ENCODE results near the gene SZRD1.

SZRD1 gene

DNA sequence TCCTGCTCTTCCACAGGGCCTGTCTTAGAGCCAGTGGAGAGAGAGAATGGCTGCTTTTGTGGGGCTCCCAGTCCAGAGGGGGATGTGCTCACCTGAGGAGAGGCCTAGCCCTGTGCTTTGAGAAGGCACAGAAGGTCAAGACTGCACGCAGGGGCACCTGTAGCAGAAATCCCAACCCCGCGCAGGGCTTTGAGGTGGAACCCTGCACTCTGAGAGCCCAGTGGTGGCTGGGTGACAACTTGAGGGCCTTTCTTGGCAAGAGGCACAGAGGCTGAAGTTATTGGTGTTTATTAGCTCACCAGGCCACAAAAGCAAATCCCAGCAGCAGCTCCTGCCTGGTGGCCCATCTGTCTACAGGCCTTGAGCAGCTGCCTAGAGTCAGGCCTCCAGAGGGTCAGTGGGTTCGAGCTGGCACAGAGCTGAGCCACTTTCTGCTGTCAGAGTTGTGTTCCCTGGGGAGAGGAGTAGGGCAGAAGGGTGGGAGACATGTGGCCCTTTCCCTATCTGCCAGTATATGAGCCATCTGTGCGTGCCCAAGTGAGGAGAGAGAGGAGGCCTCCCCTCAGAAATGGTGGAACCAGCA lies 31.4 kb downstream of the SZRD1 start:
- DNase-seq, result no peak

DNA sequence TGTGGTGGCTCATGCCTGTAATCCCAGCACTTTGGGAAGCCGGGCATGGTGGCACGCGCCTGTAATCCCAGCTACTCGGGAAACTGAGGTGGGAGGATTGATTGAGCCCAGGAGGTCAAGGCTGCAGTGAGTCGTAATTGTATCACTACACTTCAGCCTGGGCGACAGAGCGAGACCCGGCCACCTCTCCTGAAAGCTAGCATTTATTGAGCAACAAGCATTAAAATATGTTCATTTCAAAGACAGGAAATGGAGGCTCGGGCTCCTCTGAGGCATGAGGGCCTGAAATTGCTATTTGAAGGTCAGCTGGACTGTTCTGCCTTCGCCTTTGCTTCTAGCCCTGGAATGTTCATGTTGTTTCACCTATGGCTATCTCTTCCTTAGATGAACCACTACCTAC lies 35.7 kb downstream of the SZRD1 start:
- DNase-seq, result no peak

DNA sequence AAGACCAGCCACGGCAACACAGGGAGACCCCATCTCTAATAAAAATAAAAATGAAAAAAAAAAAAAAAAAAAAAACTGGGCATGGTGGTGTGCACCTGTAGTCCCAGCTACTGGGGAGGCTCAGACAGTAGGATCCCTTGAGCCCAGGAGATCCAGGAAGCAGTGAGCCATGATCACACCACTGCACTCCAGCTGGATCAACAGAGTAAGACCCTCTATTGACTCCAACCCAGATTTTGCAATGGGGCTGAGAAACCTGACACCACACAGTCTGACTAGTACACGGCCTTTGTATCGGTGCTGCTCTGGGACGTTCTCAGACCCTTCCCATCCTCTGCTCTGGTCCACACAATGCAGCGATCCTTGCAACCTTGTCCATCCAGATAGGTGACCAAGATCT lies 38.4 kb downstream of the SZRD1 start:
- DNase-seq, result no peak

DNA sequence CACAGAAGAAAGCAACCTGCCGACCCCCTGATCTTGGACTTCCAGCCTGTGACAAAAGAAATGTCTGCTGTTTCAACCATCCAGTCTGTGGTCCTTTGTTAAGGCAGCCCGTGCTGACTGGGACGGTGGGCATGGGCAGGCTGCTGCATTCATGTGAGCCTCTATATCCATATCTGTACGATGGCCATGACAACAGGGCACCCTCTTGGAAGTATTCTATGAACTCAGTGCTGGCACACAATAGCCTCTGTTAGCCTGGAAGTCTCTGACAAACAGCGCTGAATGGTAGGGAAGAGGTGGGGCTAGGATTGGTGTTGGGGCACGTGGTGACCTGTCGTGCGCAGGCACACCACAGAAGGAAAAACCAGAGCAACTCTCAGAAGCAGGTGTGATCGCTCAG lies 39.8 kb downstream of the SZRD1 start:
- DNase-seq, result no peak

DNA sequence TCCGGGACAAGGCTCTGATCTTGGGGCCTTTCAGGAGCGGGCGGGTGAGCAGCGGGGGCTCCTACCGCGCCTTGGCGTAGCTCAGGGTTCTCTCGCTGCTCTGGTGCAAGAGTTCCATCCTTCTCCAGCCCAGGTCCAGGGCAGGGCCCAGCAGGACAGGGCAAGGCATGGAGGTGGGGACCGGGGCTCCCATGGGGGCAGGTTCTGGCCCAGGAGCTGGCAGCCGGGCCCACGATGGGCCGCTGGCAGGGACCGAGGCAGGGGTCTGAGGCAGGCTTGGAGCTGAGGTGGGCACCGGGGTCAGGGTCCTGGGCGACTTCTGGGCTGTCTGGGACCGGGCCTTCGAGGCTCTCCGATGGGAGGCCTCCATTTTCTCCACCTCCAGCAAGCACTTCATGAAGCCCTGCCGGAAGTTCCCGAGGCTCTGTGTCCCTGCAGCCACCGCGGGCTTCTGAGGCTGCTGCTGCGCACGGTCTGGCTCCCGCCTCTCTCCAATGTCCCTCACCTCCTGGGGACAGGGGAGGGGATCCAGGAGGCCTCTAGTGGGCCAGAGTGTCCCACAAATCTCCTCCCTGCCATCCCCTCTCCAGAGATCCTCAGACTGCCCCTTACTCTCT lies 42.6 kb downstream of the SZRD1 start:
- no peak for DNase-seq

DNA sequence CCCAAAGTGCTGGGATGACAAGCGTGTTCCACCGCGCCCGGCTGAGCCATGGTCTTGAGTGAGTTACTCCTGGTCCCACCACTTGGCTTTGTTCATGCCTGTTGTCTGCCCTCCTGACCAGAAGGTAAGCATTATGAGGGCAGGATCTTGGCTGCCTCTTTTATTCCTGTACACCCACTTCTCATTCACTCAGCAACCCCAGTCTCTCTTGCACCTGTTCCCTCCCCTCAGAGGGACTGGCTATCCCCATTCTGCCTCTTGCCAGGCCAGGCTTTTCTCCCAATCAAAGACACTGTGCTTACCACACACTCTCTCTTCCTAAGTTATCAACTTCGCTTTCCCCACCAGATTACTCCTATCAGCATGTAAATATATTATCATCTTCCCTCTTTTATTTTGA lies 43.8 kb downstream of the SZRD1 start:
- no peak for DNase-seq

DNA sequence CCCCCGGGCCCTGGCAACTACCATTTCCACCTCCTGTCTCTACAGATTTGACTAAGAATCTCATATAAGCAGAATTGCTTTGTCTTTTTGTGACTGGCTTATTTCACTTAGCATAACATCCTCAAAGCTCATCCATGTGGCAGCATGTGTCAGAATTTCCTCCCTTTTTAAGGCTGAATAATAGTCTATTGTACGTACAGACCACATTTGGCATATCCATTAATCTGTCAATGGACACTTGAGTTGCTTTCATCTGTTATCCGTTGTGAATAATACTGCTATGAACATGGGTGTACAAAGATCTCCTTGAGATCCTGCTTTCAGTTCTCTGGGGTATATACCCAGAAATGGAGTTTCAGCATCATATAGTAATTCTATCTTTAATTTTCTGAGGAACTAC lies 46.1 kb downstream of the SZRD1 start:
- DNase-seq, result no peak

DNA sequence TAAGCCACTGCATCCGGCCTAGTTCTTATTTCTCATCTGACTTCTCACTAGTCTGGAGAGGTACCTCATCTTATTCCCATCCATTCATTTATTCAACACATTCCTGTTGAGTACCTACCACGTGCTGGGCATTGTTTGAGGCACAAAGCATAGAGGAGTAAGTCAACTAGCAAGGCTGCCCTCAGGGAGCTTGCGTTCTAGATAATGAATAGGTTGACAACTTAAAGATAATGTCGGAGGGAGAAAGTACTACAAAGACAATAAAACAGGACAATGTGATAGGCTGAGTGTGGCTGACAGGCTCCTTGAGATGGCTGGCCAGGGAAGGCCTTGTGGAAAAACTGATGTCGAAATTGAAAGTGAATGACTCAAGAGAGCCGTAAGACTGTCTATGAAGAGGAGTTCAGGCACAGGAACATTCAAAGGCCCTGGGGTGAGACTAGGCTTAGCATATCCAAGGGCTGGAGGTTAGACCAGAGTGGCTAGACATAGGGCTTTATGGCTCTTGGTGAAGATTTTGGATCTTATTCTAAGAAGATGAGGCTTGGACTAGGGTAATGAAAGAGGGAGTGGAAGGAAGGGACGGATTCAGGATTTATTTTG lies 51.9 kb downstream of the SZRD1 start:
- DNase-seq, result no peak

DNA sequence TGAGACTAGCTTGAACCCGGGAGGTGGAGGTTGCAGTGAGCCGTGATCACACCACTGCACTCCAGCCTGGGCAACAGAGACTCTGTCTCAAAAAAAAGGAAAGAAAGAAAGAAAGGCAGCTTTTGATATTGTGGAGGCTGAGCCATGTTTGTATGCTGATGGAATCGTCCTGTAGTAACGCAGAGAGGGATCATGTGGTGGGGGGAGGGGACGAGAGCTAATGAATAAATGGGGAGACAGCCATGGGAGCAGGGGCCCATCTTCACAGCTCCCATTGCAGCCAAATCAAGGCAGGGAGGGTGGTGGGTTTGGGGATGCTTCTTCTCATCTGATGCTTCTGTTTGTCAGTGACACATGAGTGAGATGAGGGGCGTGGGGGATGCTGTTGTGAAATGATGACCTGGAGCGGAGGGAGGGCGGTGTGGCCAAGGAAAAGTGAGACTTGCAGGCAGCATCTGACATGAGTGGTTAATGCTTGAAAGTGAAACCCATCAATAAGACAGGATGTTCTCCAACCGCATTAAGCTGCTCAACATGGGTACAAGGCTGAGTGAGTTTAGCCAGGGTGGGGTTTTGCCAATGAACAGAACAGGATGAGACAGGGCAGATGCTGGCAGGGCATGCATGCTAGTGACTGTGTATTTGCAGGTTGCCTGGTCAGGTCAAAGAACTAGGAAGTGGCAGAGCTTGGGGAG lies 53.5 kb downstream of the SZRD1 start:
- peak; percentile 52 to 72 for DNase-seq

DNA sequence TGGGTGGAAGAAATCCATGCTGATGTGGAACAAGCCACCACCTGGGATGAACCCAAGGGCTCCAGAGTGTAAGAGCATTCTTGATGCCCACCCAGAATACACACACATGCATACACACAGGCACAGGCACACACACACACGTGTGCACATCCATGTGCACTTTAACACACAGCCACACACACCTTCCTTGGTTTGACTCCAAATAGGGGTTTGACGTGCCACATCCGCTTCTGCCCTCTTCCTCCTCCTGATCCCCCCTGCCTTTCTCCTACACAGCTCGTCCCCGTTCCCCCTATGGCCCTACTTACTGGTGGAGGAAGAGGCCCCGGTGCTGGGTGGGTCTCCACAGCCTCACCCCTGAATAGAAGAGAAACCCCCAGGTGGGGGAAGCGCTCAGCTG lies 54.2 kb downstream of the SZRD1 start:
- DNase-seq, result peak in 1 of 2 donors; percentile 19

DNA sequence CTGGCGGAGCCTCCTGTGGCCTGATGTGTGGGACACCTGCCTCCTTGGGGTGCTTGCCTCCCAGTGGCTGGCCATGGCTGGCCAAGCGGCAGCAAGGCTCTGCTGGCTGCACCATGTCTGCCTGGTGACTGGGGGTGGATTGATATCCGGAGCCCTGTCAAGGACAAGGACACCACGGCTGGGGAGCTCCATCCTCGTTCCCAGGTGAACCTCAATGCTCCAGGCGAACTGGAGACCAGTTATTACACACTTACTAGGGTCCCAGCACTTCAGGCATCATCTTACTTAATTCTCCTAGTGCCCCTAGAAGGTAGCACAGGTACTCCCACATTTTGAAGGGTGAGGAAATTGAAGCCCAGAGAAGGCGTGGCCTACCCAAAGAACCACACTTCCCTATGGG lies 55.0 kb downstream of the SZRD1 start:
- DNase-seq, result no peak

DNA sequence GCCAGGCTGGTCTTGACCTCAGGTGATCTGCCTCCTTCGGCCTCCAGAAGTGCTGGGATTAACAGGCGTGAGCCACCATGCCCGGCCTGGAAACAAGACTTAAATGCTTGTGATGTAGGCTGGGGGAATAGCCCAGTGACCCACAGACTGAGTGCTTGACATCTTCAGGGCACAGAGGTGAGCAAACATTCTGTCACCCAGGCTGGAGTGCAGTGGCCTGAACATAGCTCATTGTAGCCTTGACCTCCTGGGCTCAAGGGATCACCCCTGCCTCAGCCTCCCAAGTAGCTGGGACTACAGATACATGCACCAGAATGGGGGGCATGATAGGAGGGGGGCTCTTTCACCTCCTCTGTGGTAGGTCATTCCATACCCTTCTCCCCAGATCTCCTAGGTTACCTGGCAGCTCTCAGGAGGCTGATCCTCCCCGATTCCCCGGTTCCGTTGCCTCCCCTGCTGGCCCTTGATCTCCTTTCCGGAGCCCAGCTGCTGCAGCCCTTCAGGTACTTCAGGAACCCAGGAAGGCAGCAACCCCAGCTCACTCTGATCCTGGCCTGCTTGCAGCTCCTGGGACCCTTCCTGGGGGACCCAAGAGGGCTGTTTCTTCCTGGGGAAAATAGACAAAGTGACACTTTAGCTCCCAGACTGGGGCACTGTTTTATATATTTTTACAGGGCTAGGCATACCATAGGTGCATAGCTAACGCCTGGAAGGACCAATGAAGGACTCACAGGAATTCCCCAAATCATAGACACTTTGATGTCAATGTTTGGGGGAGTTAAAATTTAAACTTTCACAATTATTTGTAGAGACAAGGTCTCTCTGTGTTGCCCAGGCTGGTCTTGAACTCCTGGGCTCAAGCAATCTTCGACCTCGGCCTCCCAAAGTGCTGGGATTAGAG lies 58.3 kb downstream of the SZRD1 start:
- no peak for DNase-seq

DNA sequence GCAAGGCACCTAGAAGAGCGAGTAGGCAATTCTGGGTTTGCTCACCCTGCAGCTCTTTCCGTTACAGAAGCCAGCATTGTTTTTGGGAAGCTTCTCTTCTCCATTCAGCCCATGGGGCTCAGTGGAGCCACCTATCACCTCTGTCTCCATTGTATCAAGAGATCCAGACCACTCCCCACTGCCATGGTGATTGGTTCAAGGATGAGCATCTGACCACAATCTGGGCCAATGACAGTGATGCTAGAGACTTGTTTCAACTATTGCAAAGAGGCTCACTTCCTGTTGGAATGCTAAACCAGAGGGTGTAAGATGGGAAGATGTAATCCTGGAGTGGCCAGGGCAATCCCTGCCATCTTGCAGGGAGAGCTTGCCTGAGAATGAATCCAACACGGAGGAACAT lies 63.6 kb downstream of the SZRD1 start:
- no peak for DNase-seq

DNA sequence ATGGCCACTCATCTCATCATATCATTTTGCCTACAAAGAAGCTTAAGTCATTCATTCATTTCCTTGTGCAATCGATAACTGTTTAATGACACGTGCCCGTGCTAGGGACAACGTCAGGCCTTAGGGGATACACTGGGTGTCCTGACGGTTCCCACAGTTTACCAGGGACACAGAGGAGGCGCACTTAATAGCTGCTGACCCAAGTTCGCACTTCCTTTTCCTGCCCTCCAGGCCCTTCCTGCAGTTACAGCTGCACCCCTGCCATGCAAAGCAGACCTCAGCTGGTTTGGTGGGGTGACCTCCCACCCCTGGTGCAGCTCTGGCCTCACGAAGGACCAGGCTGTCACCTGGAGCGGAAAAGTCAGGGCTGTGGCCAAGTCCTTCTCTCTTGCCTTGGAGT lies 66.0 kb downstream of the SZRD1 start:
- no peak for DNase-seq

DNA sequence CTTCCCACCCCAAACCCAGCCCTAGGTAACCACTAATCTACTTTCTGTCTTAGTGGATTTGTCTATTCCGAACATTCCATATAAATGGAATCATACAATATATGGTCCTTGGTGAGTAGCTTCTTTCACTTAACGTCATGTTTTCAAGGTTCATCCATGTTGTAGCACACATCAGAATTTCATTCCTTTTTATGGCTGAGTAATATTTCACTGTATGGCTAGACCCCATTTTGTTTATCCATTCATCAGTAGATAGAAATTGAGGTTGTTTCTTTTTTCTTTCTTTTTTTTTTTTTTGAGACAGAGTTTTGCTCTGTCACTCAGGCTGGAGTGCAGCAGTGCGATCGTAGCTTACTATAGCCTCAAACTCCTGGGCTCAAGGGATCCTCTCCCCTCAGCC lies 67.0 kb downstream of the SZRD1 start:
- no peak for DNase-seq

DNA sequence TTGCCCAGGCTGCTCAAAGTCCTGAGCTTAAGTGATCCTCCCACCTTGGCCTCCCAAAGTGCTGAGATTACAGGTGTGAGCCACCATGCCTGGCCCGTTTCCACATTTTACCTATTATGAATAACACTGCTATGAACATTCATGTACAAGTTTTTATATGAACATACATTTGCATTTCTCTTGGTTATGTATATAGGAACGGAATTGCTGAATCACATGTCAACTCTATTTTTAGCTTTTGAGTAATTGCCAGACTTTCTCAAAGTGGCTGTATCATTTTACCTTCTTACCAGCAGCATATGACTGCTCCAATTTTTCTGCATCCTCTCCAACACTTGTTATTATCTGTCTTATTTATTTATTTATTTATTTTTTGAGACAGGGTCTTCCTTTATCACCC lies 67.5 kb downstream of the SZRD1 start:
- DNase-seq, result no peak

DNA sequence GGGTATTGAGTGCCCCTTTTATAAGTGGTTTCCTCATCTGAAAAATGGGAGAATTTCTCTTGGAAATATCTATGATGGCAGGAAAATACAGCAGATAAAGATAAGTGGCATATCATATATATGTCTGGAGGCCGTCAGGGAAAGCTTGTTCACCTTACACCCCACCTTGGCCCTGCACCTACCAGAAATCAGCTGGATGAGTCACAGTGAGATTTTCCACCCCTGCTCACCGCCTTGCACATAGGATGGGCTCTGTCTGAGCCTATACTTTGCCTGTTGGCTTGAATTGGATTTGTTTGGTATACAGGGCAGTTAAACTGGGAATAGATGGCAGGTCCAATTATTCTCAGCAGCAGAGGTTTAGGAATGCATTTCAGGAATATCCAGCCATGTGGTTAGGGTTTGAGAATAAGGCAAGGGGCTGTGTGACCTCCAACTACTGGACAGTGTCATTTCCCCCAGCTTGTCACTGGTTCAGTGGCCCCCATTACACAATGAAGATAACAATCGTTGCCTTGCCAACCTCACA lies 70.0 kb downstream of the SZRD1 start, which contains the start of gene SPATA21:
TSS of gene SPATA21 (minus strand) at position 479 of the 529 bp plus-strand sequence. CDS start 6,053 bp downstream, outside the sequence.
- no peak for DNase-seq

DNA sequence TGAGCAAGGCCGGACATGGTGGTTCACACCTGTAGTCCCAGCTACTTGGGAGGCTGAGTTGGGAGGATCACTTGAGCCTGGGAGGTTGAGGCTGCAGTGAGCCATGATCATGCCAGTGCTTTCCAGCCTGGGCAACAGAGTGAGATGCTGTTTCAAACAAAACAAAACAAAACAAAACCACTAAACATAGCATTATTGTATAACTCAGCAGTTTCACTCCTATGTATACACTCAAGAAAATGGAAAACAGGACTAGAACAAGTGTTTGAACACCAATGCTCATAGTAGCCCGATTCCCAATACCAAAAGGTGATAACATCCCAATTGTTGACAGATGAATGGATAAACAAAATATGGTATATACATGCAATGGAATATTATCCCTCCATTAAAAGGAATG lies 71.5 kb downstream of the SZRD1 start:
- no peak for DNase-seq

DNA sequence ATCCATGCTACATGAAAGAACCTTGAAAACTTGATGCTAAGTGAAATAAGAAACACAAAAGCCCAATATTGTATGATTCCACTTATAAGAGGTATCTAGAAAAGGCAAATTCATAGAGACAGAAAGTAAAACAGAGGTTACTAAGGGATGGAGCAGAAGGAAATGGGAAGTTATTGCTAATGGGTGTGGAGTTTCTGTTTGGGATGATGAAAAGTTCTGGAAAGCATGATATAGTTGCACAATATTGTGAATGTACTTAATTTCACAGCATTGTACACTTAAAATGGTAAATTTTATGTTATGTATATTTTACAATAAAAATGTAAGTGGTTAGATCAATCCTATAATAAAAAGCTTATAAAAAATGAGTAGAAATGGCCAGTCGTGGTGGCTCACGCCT lies 71.9 kb downstream of the SZRD1 start:
- DNase-seq, result no peak

DNA sequence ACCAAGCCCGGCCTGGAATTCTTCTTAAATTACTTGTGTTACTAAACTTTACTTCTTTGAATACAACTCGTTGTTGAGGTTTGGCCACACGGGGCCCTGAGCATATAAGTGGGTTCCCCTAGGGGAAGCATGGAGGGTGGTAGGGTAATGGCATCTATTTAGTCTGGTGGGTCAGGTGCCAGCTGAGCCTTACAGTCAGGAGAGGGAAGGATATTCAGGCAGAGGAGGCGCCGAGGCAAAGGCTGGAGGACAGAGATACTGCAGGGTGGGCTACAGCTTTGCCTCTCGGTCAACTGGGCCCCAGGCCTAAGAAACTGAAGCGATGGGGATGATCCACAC lies 73.1 kb downstream of the SZRD1 start:
- no peak for DNase-seq

DNA sequence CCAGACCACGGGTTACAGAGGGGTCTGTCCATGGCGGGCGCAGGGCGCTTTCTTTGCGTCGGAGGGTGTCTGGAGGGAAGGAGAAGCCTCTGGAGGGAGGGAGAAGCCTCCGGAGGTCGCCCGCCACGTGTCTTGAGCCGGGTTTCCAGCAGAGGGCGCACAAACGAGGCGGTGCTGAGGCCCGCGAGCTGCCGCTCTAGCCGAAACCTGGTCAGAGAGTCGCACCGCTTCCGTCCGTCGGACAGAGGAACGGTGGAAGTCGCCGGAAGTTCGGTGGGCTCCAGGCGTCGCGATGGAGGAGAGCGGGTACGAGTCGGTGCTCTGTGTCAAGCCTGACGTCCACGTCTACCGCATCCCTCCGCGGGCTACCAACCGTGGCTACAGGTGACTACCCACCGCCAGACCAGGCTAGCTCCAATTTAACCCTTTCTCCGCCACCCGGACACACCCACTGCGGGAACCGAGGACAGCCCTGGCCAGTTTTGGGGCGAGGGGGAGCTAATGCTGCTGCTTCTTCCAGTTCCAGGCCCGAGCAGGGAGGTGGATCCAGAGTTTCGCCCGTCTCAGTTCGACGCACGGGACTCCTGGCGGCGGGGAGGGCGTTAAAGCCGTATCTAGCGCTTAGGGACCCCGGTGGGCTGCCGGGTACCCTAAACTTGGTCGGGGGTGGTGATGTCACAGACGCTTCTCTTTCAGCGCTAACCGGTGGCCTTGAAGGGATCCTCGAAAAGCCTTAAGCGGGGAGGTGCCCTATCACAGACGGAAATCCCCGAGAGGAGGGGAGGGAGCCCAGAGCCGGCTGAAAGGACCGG lies 73.6 kb downstream of the SZRD1 start, which contains the start of gene NECAP2:
TSS of gene NECAP2 (plus strand) at position 255 of the 812 bp plus-strand sequence. CDS start at position 293, 38 bp downstream.
- DNase-seq, result peak; percentile 92 to 93

DNA sequence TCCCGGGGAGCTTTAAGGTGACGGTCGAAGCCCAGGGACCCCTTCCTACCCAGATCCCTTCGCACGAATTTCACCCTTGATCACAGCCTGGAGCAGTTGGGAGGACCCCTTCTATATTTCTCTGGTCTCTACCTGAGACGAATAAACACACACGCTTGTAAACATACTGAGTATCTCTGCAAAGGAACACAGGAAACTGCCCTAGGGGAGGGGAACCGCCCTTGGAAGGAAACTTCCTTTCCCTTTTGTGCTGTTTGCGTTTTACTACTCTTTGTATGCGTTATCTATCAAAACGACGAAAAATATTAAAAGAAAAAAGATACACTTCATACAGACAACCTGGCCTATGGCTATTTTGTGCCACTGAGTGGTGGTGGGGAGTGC lies 74.2 kb downstream of the SZRD1 start:
- no peak for DNase-seq
